ENCODE results near the gene LRRC8A. TPM values are rescaled to one million over a fixed set of nuclear protein-coding genes. Genes with fewer than 3 reads are reported as not detected.

The LRRC8A gene
- total and polyA plus RNA-seq, 2 of the 8 experiments (the other 6 are each of a cell fraction or from before 2014, with no cell fraction given): 103 to 111 TPM

- H3K14ac ChIP-seq (ENCODE audit: insufficient read length): no peak overlapping the region
- no peak overlapping the region for H2BK20ac ChIP-seq (ENCODE audit: low read length)
- no peak overlapping the region for H2AK5ac ChIP-seq (ENCODE audit: low read depth, low read length)
- ChIA-PET POLR2A (ENCODE audit: partially characterized antibody) (interaction anchor here (0.6 to 1.6 kb wide), 3 partner anchors 8 to 175 kb away, joined by 3 read pairs; no protein-coding TSS in a partner anchor), CTCF (ENCODE audit: partially characterized antibody) (interaction anchor here (0.5 to 2.6 kb wide), 8 partner anchors 8 to 689 kb away, joined by 3 to 11 read pairs (median 3); no protein-coding TSS in a partner anchor)
- 84% methylated on average over 11 of the region's 11 CpGs; no CpG with 5 or more reads in 1 of the 2 experiments for WGBS, 2 experiments (ENCODE audit: extremely low coverage in 1 of 2, insufficient coverage in 1 of 2, insufficient read length in 1 of 2, insufficient replicate concordance in 2 of 2, low coverage in 1 of 2, low lambda C conversion rate in 2 of 2, missing lambda C conversion rate in 1 of 2)
- H2BK120ac ChIP-seq (replicated peaks; ENCODE audit: low read depth, low read length): no peak overlapping the region
- H2BK5ac ChIP-seq (ENCODE audit: low read depth, low read length): no peak overlapping the region
- DNase-seq (ENCODE audit: low read depth in 1 of 2, low spot score in 2 of 2): no peak
- H3K23ac ChIP-seq (ENCODE audit: insufficient read length): no peak overlapping the region
- no peaks in the 10 kb centered on the region for H3K79me2 ChIP-seq (ENCODE audit: control insufficient read depth in 1 of 2, insufficient read depth in 2 of 2, low read length in 2 of 2)
- no peak overlapping the region for H3K9ac ChIP-seq (replicated peaks in 1 of 4; ENCODE audit: extremely low read depth in 1 of 4, low read depth in 3 of 4, low read length in 3 of 4)
- no peak overlapping the region for H4K91ac ChIP-seq (replicated peaks; ENCODE audit: insufficient read length, low read length)
- H2BK15ac ChIP-seq (ENCODE audit: low read length): no peak overlapping the region
- H2AFZ ChIP-seq (ENCODE audit: low read length): no peak overlapping the region
- no peak for FAIRE-seq
- H3K9me3 ChIP-seq (ENCODE audit: insufficient read depth in 2 of 2, low read depth in 1 of 2, low read length in 1 of 2): no peaks in the 10 kb centered on the region
- H4K8ac ChIP-seq (ENCODE audit: extremely low read depth, insufficient read depth, low read length): no peak overlapping the region
- no peak overlapping the region for H3K56ac ChIP-seq (replicated peaks; ENCODE audit: insufficient read length, low read depth, low read length)
- H3K36me3 ChIP-seq (ENCODE audit: control insufficient read depth in 2 of 4, insufficient read depth in 4 of 4, low read length in 3 of 4): no peaks in the 10 kb centered on the region
- no peak for TF ChIP-seq ZNF274 (IDR thresholded peaks at IDR 0.05; ENCODE audit: borderline replicate concordance, extremely low read depth, low read length)
- no peaks in the 10 kb centered on the region for H3K23me2 ChIP-seq (ENCODE audit: low read depth, low read length)
- no peak overlapping the region for H3K4ac ChIP-seq (replicated peaks; ENCODE audit: insufficient read length, low read depth, low read length)
- no peaks in the 10 kb centered on the region for H4K20me1 ChIP-seq (replicated peaks in 1 of 2; ENCODE audit: control insufficient read depth in 1 of 2, insufficient read depth in 2 of 2, low read length in 2 of 2)
- H3K27ac ChIP-seq (ENCODE audit: low read depth, low read length): no peak overlapping the region
- H3K79me1 ChIP-seq (ENCODE audit: low read depth, low read length): no peaks in the 10 kb centered on the region
- no peak overlapping the region for H4K5ac ChIP-seq (ENCODE audit: insufficient read length, low read depth, low read length)
- H3K4me1 ChIP-seq (replicated peaks in 1 of 4; ENCODE audit: control insufficient read depth in 3 of 4, insufficient read depth in 4 of 4, low read length in 3 of 4): no peaks in the 10 kb centered on the region
- H3K18ac ChIP-seq (ENCODE audit: extremely low read depth, low read length): no peak overlapping the region
- no peak overlapping the region for H2BK12ac ChIP-seq (ENCODE audit: low read depth, low read length)
- H3K4me2 ChIP-seq (ENCODE audit: insufficient read depth in 1 of 2, low read depth in 2 of 2, low read length in 2 of 2): no peak overlapping the region
- no peaks in the 10 kb centered on the region for H3K27me3 ChIP-seq (replicated peaks in 1 of 4; ENCODE audit: control insufficient read depth in 3 of 4, extremely low read depth in 1 of 4, insufficient read depth in 3 of 4, low read length in 3 of 4)
- H3K4me3 ChIP-seq (ENCODE audit: extremely low read depth in 1 of 4, insufficient read depth in 2 of 4, low read depth in 3 of 4, low read length in 4 of 4): no peak overlapping the region
Measured at GRCh38 chr9:128936171-128936865, 54.4 kb downstream of the LRRC8A start.
